Lower lobe of right lung (tissue), 2 donors: Measurements from ENCODE around the gene DTNB. TPM values are rescaled to one million over a fixed set of nuclear protein-coding genes. Genes with fewer than 3 reads are reported as not detected.

Experiments
- ATAC-seq, 2 donors: fragments of 200-7000 bp; cut with Tn5 transposase; one replicate each; pipeline ENCODE4 v1.9.1; 2020 to 2022; ENCODE audit warnings: mild to moderate bottlenecking in 2 of 2, moderate library complexity in 2 of 2
- DNase-seq: peaks from one replicate; pipeline ENCODE4 v3.0.0-alpha.2; 2020
- H3K27ac ChIP-seq: fragments of 200-600 bp; one replicate; pipeline ENCODE4 v1.8.0; 2022
- H3K27me3 ChIP-seq: fragments of 200-600 bp; one replicate; pipeline ENCODE4 v1.8.0; 2022; ENCODE audit warnings: low read depth
- H3K36me3 ChIP-seq: fragments of 200-600 bp; one replicate; pipeline ENCODE4 v1.8.0; 2022; ENCODE audit warnings: mild to moderate bottlenecking
- H3K4me1 ChIP-seq: fragments of 200-600 bp; one replicate; pipeline ENCODE4 v1.8.0; 2022
- H3K4me3 ChIP-seq: fragments of 200-600 bp; one replicate; pipeline ENCODE4 v1.8.0; 2022; ENCODE audit warnings: mild to moderate bottlenecking
- H3K9me3 ChIP-seq: fragments of 200-600 bp; one replicate; pipeline ENCODE4 v1.8.0; 2022
- intact Hi-C: fragments of 100-400 bp; cut with DNase I; formaldehyde crosslinking; loops from one replicate; pipeline ENCODE4 v1.11.0; 2022
- total RNA-seq: library from RNA; stranded (reverse); fragmentation: NEBNext Ultra II Directional; extraction: Animal tissue kit (Norgen Biotek cat#: 25700); gene quantifications from one replicate; pipeline ENCODE4 v1.2.1, GENCODE V29; 2021
- TF ChIP-seq, protein P1 (sequence below): fragments of 200-600 bp; IDR thresholded peaks from one replicate; pipeline ENCODE4 v1.8.0; 2022; ENCODE audit warnings: antibody characterized with exemption, mild to moderate bottlenecking
- donor health status: DM: no; HTN: yes; CAD: no; lungs with severe emphysema.

DTNB gene
- total RNA-seq, 1 donor from 2014 or later = 32.9 TPM

DNA sequence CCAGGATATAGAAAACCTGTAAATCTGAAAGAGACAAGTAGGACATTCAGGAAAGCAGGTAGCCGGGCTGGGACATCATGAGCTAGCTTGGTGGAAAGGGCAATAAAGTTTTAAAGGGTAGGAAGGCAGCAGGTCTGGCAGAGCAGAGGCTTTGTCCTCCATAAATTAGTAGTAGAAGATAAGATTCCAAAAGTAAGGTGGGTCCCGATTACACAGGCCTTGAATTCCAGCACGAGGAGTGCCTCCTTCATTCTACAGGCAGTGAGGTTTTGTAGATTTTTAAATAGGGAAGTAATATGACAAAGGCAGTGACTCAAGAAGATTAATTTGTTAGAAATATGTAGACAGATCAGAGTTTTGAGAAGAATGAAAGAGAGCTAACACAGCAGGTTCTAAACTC lies 160.7 kb downstream of the DTNB start:
- Histone ChIP-seq H3K9me3 (no peaks in the 10 kb centered on the region), H3K27ac (no peak overlapping the region), H3K4me3 (no peak overlapping the region), H3K4me1 (no peaks in the 10 kb centered on the region), H3K27me3 (no peaks in the 10 kb centered on the region), H3K36me3 (no peaks in the 10 kb centered on the region)
- ATAC-seq (peak in 1 of 2 donors; percentile 40), DNase-seq (no peak)
- TF ChIP-seq, protein P1, sequence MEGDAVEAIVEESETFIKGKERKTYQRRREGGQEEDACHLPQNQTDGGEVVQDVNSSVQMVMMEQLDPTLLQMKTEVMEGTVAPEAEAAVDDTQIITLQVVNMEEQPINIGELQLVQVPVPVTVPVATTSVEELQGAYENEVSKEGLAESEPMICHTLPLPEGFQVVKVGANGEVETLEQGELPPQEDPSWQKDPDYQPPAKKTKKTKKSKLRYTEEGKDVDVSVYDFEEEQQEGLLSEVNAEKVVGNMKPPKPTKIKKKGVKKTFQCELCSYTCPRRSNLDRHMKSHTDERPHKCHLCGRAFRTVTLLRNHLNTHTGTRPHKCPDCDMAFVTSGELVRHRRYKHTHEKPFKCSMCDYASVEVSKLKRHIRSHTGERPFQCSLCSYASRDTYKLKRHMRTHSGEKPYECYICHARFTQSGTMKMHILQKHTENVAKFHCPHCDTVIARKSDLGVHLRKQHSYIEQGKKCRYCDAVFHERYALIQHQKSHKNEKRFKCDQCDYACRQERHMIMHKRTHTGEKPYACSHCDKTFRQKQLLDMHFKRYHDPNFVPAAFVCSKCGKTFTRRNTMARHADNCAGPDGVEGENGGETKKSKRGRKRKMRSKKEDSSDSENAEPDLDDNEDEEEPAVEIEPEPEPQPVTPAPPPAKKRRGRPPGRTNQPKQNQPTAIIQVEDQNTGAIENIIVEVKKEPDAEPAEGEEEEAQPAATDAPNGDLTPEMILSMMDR = no peak
- intact Hi-C loops = no loop called here

GRCh38 chr2:25506226-25506625 lies 167.2 kb downstream of the DTNB start:
- DNase-seq = no peak
- ATAC-seq = no peak
- Histone ChIP-seq H3K4me1 (no peaks in the 10 kb centered on the region), H3K4me3 (no peak overlapping the region), H3K36me3 (no peaks in the 10 kb centered on the region), H3K27me3 (no peaks in the 10 kb centered on the region), H3K9me3 (no peaks in the 10 kb centered on the region), H3K27ac (no peak overlapping the region)
- TF ChIP-seq, protein P1 = no peak
- intact Hi-C loops = no loop called here

- DNase-seq = no peak
- no peaks in the 10 kb centered on the region for H3K36me3 ChIP-seq
- intact Hi-C loops = no loop called here
- H3K27ac ChIP-seq = no peak overlapping the region
- no peaks in the 10 kb centered on the region for H3K27me3 ChIP-seq
- H3K4me1 ChIP-seq = no peaks in the 10 kb centered on the region
- no peak for ATAC-seq
- TF ChIP-seq, protein P1 = no peak
- H3K9me3 ChIP-seq = no peaks in the 10 kb centered on the region
- H3K4me3 ChIP-seq = no peak overlapping the region
Observed at GRCh38 chr2:25505622-25506021, 167.8 kb downstream of the DTNB start.

DNA sequence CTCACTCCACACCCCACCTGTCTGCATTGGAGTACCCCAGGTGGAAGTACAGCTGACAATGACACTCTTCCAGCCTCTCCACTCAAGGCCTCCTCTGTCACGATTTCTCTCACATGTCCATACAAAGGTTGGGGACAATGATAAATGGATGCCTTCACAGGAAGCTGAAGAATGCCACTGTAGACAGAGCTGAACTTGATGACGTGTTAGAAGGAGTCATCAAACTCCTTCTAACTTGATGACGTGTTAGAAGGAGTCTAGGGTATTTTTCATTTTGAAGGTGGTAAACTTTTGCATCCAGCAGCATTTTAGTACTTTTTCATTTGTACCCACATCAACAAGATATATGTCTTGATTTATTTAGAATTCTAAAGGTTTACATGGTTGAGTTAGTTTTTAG lies 168.2 kb downstream of the DTNB start:
- Histone ChIP-seq H3K27me3 (no peaks in the 10 kb centered on the region), H3K9me3 (no peaks in the 10 kb centered on the region), H3K4me1 (no peaks in the 10 kb centered on the region), H3K27ac (no peak overlapping the region), H3K4me3 (no peak overlapping the region), H3K36me3 (no peaks in the 10 kb centered on the region)
- ATAC-seq (no peak), DNase-seq (no peak)
- intact Hi-C loops = no loop called here
- TF ChIP-seq, protein P1 = no peak

GRCh38 chr2:25504266-25504665 lies 169.1 kb downstream of the DTNB start:
- no peak overlapping the region for H3K4me3 ChIP-seq
- ATAC-seq (no peak), DNase-seq (no peak)
- H3K9me3 ChIP-seq = no peaks in the 10 kb centered on the region
- no peak overlapping the region for H3K27ac ChIP-seq
- TF ChIP-seq, protein P1 = no peak
- no peaks in the 10 kb centered on the region for H3K36me3 ChIP-seq
- no peaks in the 10 kb centered on the region for H3K4me1 ChIP-seq
- intact Hi-C loops = no loop called here
- H3K27me3 ChIP-seq = no peaks in the 10 kb centered on the region

DNA sequence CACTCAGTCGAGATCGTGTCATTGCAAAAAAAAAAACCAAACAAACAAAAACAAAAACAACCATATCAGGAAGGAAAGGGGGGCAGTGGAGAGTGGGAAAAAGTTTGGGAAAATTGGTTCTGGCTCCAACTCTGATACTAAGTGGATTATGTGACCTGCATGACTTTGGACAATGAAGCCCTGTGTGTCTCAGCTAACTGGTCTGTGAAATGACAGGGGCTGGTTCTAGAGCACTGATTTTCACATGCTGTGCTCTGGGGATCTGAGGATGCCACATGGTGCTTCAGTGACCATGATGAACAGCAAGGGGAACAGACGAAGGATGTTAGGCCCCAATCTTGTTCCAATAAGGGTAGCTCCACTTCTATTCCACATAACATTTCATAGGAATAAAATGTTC lies 174.2 kb downstream of the DTNB start:
- no peak overlapping the region for H3K27ac ChIP-seq
- H3K27me3 ChIP-seq = no peaks in the 10 kb centered on the region
- DNase-seq (no peak), ATAC-seq (no peak)
- H3K9me3 ChIP-seq = no peaks in the 10 kb centered on the region
- H3K4me3 ChIP-seq = no peak overlapping the region
- intact Hi-C loops = no loop called here
- TF ChIP-seq, protein P1 = no peak
- no peaks in the 10 kb centered on the region for H3K4me1 ChIP-seq
- H3K36me3 ChIP-seq = no peaks in the 10 kb centered on the region
